Measurements from ENCODE around the gene FAF2. TPM values are rescaled to one million over a fixed set of nuclear protein-coding genes. Genes with fewer than 3 reads are reported as not detected.

Gene FAF2
- total RNA-seq, 1 experiment from 2014 or later: 32.9 TPM

GRCh38 chr5:176508603-176509002 is 60.4 kb downstream of the FAF2 start:
- Mint-ChIP-seq H3K27ac (no peak overlapping the region), H3K27me3 (ENCODE audit: low read depth) (no peaks in the 10 kb centered on the region), H3K9me3 (no peaks in the 10 kb centered on the region), H3K4me3 (no peak overlapping the region), H3K36me3 (peaks cover 38% of the 10 kb centered on the region), H3K4me1 (no peaks in the 10 kb centered on the region)
- no peak for TF ChIP-seq ZMAT4 (CRISPR knock-in tag; IDR thresholded peaks at IDR 0.05)
- no peak for TF ChIP-seq TEAD4 (CRISPR knock-in tag; IDR thresholded peaks at IDR 0.05)
- no peak for TF ChIP-seq ZNF219 (CRISPR knock-in tag; IDR thresholded peaks at IDR 0.05; ENCODE audit: borderline replicate concordance)
- TF ChIP-seq TCF7 (CRISPR knock-in tag; IDR thresholded peaks at IDR 0.05; ENCODE audit: low read depth): no peak
- TF ChIP-seq NFE2L1 (CRISPR knock-in tag; IDR thresholded peaks at IDR 0.05): no peak
- TF ChIP-seq TEAD1 (CRISPR knock-in tag; IDR thresholded peaks at IDR 0.05): no peak
- no peak for TF ChIP-seq IRF2 (CRISPR knock-in tag; IDR thresholded peaks at IDR 0.05; ENCODE audit: borderline replicate concordance, low read depth)
- no peak for TF ChIP-seq FOXP1 (CRISPR knock-in tag; IDR thresholded peaks at IDR 0.05; ENCODE audit: borderline replicate concordance)
- no peak for TF ChIP-seq ZNF138 (CRISPR knock-in tag; conservative IDR thresholded peaks at IDR 0.05)
- TF ChIP-seq OVOL2 (CRISPR knock-in tag; IDR thresholded peaks at IDR 0.05; ENCODE audit: borderline replicate concordance): no peak
- no peak for TF ChIP-seq FOXJ3 (CRISPR knock-in tag; IDR thresholded peaks at IDR 0.05; ENCODE audit: borderline replicate concordance)
- TF ChIP-seq ERG (CRISPR knock-in tag; IDR thresholded peaks at IDR 0.05): no peak
- TF ChIP-seq GABPB1 (CRISPR knock-in tag; IDR thresholded peaks at IDR 0.05): no peak
- TF ChIP-seq ZNF396 (CRISPR knock-in tag; IDR thresholded peaks at IDR 0.05; ENCODE audit: borderline replicate concordance): no peak
- no peak for TF ChIP-seq IRF1 (CRISPR knock-in tag; IDR thresholded peaks at IDR 0.05)
- DNase-seq (ENCODE audit: low spot score) (no peak), ATAC-seq (no peak)
- CTCF ChIA-PET: no interaction called here
- POLR2A ChIA-PET: no interaction called here

GRCh38 chr5:176513788-176514187 is 65.6 kb downstream of the FAF2 start:
- DNase-seq (ENCODE audit: low spot score): no peak
- CTCF ChIA-PET: interaction anchor here (0.9 to 1.8 kb wide), 3 partner anchors 29 to 108 kb away, joined by 3 to 7 read pairs (median 5); no protein-coding TSS in a partner anchor

More at GRCh38 chr5:176513788-176514187, 65.6 kb downstream of the FAF2 start:
- H3K36me3 Mint-ChIP-seq: 0 out of 2 replicates have a peak, but pooled peaks cover 3% of the 10 kb centered on the region
- no peaks in the 10 kb centered on the region for H3K27me3 Mint-ChIP-seq (ENCODE audit: low read depth)
- H3K4me3 Mint-ChIP-seq: no peak overlapping the region
- H3K27ac Mint-ChIP-seq: no peak overlapping the region
- no peaks in the 10 kb centered on the region for H3K9me3 Mint-ChIP-seq
- no peak for TF ChIP-seq ETV6 (CRISPR knock-in tag; IDR thresholded peaks at IDR 0.05)
- no peak for TF ChIP-seq TP53 (CRISPR knock-in tag; IDR thresholded peaks at IDR 0.05)
- no peak for TF ChIP-seq USF1 (CRISPR knock-in tag; IDR thresholded peaks at IDR 0.05)
- no peak for TF ChIP-seq MLX (CRISPR knock-in tag; IDR thresholded peaks at IDR 0.05)
- TF ChIP-seq ATF2 (CRISPR knock-in tag; IDR thresholded peaks at IDR 0.05; ENCODE audit: borderline replicate concordance, low read depth): no peak
- POLR2A ChIA-PET: no interaction called here
- ATAC-seq: no peak
- H3K4me1 Mint-ChIP-seq: no peaks in the 10 kb centered on the region
